ENCODE measurements around the gene RNF214. TPM values are rescaled to one million over a fixed set of nuclear protein-coding genes. Genes with fewer than 3 reads are reported as not detected.
"Not testable (repeated sequence)": the region's sequence is repeated elsewhere in the genome, so short reads cannot be mapped to it uniquely, and the experiment has no call there.

The RNF214 gene
- total and polyA plus RNA-seq, 7 experiments from 2014 or later = 9.7 to 36.0 (median 20.8) TPM

DNA sequence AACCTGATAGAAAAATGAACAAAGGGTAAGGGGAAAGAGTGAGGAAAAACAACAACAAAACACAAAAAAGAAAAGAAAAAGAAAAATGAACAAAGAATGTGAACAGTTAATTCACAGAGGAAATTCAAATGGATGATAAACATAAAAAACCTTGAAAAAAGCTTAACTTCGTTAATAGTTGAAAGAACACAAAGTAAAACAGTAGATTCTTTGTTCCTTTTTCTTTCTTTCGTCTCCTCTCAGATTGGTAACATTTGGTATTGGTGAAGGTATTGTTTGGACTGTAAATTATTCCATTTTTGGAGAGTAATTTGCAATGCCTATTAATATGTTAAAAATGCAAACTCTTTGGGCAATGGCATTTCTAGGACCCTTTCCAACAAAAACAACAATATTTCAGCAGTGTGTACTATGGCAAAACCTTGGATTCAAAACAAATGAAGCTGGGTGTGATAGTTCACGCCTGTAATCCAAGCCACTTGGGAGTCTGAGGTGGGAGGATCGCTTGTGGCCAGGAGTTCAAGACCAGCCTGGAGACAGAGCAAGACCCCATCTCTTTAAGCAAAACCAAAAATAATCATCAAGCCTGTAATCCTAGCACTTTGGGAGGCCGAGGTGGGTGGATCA is 86.9 kb downstream of the RNF214 start:
- Mint-ChIP-seq H3K27me3 (peaks cover 22 to 51% (median 23%) of the 10 kb centered on the region in 5 donors), H3K27ac (no peak overlapping the region), H3K36me3 (no peaks in the 10 kb centered on the region), H3K4me3 (no peak overlapping the region), H3K4me1 (peaks cover 0 to 12% (median 6%) of the 10 kb centered on the region in 7 donors), H3K9me3 (no peaks in the 10 kb centered on the region)
- peaks cover 0 to 7% of the 10 kb centered on the region in 2 donors for H3K27me3 ChIP-seq (ENCODE audit: control insufficient read depth in 2 of 2, insufficient read depth in 2 of 2, low read length in 2 of 2)
- ATAC-seq = no peak
- H3K4me3 ChIP-seq (ENCODE audit: low read length) = no peak overlapping the region
- peaks cover 7 to 9% of the 10 kb centered on the region in 2 donors for H3K4me1 ChIP-seq (ENCODE audit: control insufficient read depth in 2 of 2, insufficient read depth in 2 of 2, low read length in 2 of 2)
- ChIA-PET CTCF (interaction anchor here (0.7 kb wide), 1 partner anchor 14 kb away, joined by 3 read pairs; no protein-coding TSS in a partner anchor), POLR2A (no interaction called here)
- intact Hi-C loops (cut with micrococcal nuclease) = no loop called here
- no peaks in the 10 kb centered on the region for H3K36me3 ChIP-seq (ENCODE audit: control insufficient read depth in 2 of 3, insufficient read depth in 3 of 3, low read length in 3 of 3)
- DNase-seq = no peak
- H3K27ac ChIP-seq (ENCODE audit: low read depth, low read length) = no peak overlapping the region
- no peaks in the 10 kb centered on the region for H3K9me3 ChIP-seq (ENCODE audit: control insufficient read depth in 2 of 3, low read length in 3 of 3)

DNA sequence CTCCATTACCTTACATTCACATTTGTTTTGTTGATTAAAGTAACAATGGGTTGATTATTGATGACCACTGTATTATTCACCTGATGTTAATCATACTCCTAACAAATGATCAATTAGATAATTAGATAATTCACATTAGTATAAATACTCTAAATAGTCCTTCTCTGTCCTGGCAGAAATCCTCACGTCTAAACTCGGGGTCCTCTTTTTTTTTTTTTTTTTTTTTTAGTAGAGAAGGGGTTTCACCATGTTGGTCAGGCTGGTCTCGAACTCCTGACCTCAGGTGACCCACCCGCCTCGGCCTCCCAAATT is 94.7 kb downstream of the RNF214 start:
- H3K9me3 Mint-ChIP-seq; DNase-seq; H3K9me3 ChIP-seq (ENCODE audit: control insufficient read depth in 2 of 3, low read length in 3 of 3); H3K4me1 ChIP-seq (ENCODE audit: control insufficient read depth in 2 of 2, insufficient read depth in 2 of 2, low read length in 2 of 2); ATAC-seq; H3K36me3 Mint-ChIP-seq; H3K36me3 ChIP-seq (ENCODE audit: control insufficient read depth in 2 of 3, insufficient read depth in 3 of 3, low read length in 3 of 3); H3K27me3 ChIP-seq (ENCODE audit: control insufficient read depth in 2 of 2, insufficient read depth in 2 of 2, low read length in 2 of 2); H3K27me3 Mint-ChIP-seq: not testable (repeated sequence)
- Mint-ChIP-seq H3K27ac (peak overlapping the region in 2 of 9 donors; percentile 70 to 81), H3K4me3 (peak overlapping the region in 6 of 10 donors; percentile 26 to 59 (median 34)), H3K4me1 (peaks cover 0 to 19% (median 11%) of the 10 kb centered on the region in 7 donors)
- Histone ChIP-seq H3K27ac (ENCODE audit: low read depth, low read length) (peak overlapping the region; percentile 79), H3K4me3 (ENCODE audit: low read length) (peak overlapping the region; percentile 66)
- intact Hi-C loops (cut with micrococcal nuclease) = loop anchor here (1.0 to 10.0 kb wide), 10 partner anchors 11 to 660 kb away; partner anchors contain the start of genes BACE1 (in 2 of the 2), BUD13 (in 2 of the 2), PCSK7 (in 2 of the 2) and RNF214 (in 2 of the 2)
- ChIA-PET POLR2A (interaction anchor here (0.7 to 1.4 kb wide), 5 partner anchors 11 to 445 kb away, joined by 4 to 6 read pairs (median 5); partner anchors contain the start of genes PAFAH1B2 and PCSK7), CTCF (interaction anchor here (1.0 kb wide), 1 partner anchor 17 kb away, joined by 4 read pairs; no protein-coding TSS in a partner anchor)

DNA sequence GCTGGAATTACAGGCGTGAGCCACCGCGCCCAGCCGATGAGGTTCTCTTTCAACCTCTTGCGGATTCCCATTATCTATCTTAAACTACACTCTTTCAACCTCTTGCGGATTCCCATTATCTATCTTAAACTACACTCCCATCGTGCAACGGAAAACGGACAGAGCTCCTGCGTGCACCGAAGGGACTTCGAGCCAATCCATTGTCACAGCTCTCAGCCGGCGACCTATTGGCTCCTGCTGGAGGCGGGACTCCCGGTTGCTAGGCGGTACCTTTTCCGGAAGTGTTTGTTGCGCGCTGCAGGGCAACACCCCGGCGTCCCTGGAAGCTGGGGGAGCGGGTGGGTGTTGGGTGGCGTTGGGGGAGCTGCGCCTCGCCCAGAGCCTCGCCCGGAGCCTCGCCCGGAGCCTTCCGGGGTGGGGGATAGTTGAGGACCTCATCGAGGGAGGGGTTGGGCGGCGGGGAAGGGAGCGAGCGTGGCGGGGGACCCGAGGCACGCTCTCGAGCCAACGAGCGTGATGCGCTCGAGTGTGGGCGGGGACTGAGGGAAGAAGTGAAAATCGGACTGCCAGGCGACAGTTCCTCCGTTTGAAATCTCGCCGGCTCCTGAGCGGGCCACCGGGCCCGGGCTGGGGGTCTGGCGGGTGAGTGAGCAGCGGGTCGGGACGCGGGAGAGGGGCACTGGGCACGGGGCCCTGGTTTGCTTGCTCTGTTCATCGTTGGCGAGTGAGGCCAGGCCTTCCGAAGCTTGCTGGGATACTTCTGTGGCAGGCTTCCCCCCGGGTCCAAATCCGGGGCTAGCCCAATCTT is 95.3 kb downstream of the RNF214 start, which contains the start of gene CEP164:
TSS of gene CEP164 (plus strand) at position 288 of the 808 bp plus-strand sequence. CDS start 10,733 bp downstream, outside the sequence.
- Histone ChIP-seq H3K36me3 (ENCODE audit: control insufficient read depth in 2 of 3, insufficient read depth in 3 of 3, low read length in 3 of 3) (no peaks in the 10 kb centered on the region), H3K27me3 (ENCODE audit: control insufficient read depth in 2 of 2, insufficient read depth in 2 of 2, low read length in 2 of 2) (no peaks in the 10 kb centered on the region), H3K9me3 (ENCODE audit: control insufficient read depth in 2 of 3, low read length in 3 of 3) (no peaks in the 10 kb centered on the region), H3K4me3 (ENCODE audit: low read length) (peak within 1 kb of the TSS; percentile 66), H3K27ac (ENCODE audit: low read depth, low read length) (peak within 1 kb of the TSS; percentile 79), H3K4me1 (ENCODE audit: control insufficient read depth in 2 of 2, insufficient read depth in 2 of 2, low read length in 2 of 2) (peaks cover 0 to 10% of the 10 kb centered on the region in 2 donors)
- peaks cover 0 to 4% (median 0%) of the 10 kb centered on the region in 5 donors for H3K27me3 Mint-ChIP-seq
- H3K27ac Mint-ChIP-seq = peak within 1 kb of the TSS in 4 of 9 donors; percentile 11 to 81 (median 68)
- DNase-seq = peak; percentile 76 to 95 (median 93)
- H3K36me3 Mint-ChIP-seq = peaks cover 0 to 3% (median 0%) of the 10 kb centered on the region in 5 donors
- ATAC-seq = peak; percentile 96
- ChIA-PET CTCF (interaction anchor here (1.0 kb wide), 1 partner anchor 18 kb away, joined by 4 read pairs; no protein-coding TSS in a partner anchor), POLR2A (interaction anchor here (0.7 to 1.4 kb wide), 8 partner anchors 10 to 445 kb away, joined by 3 to 6 read pairs (median 4); partner anchors contain the start of genes PAFAH1B2, PCSK7 and SIDT2)
- H3K4me1 Mint-ChIP-seq = peaks cover 0 to 19% (median 14%) of the 10 kb centered on the region in 7 donors
- peak within 1 kb of the TSS in 8 of 10 donors; percentile 26 to 69 (median 44) for H3K4me3 Mint-ChIP-seq
- intact Hi-C loops (cut with micrococcal nuclease) = loop anchor here (1.0 to 10.0 kb wide), 10 partner anchors 11 to 659 kb away; partner anchors contain the start of genes BACE1 (in 2 of the 2), BUD13 (in 2 of the 2), PCSK7 (in 2 of the 2) and RNF214 (in 2 of the 2)
- no peaks in the 10 kb centered on the region for H3K9me3 Mint-ChIP-seq

DNA sequence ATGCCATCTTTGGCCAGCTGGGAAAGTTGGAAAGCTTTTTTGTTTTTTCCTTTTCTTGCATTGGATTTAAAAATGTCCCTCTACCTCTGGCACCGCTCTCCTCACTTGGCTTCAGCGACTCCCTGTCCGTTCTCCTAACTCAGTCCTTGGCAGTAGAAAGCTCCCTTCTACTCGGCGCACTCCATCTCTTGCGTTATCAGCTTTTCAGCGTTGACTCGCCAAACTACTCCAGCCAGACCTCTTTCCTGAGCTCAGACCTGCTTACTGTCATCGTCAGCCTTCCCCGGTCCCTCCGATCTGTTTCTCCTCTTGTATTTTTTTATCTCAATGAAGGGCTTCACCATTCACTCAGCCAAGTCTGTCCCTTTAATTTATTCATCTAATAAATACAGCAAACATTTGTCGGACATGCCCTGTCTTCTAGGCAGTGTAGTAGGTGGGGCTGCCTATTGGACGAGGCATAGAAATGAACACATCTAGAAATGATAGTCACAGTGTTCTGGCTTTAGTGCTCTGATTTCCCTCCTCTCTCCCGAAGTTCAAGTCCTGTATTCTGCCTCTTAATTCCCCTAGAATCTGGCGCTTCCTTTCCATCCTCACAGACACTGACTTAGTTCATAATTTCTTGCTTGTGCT is 96.0 kb downstream of the RNF214 start:
- Mint-ChIP-seq H3K4me3 (no peak overlapping the region), H3K27me3 (no peaks in the 10 kb centered on the region), H3K4me1 (peaks cover 0 to 21% (median 14%) of the 10 kb centered on the region in 7 donors), H3K27ac (no peak overlapping the region), H3K36me3 (peaks cover 0 to 3% (median 0%) of the 10 kb centered on the region in 5 donors), H3K9me3 (no peaks in the 10 kb centered on the region)
- Histone ChIP-seq H3K36me3 (ENCODE audit: control insufficient read depth in 2 of 3, insufficient read depth in 3 of 3, low read length in 3 of 3) (no peaks in the 10 kb centered on the region), H3K27ac (ENCODE audit: low read depth, low read length) (peak overlapping the region; percentile 79), H3K4me3 (ENCODE audit: low read length) (peak overlapping the region; percentile 66), H3K4me1 (ENCODE audit: control insufficient read depth in 2 of 2, insufficient read depth in 2 of 2, low read length in 2 of 2) (peaks cover 0 to 10% of the 10 kb centered on the region in 2 donors), H3K9me3 (ENCODE audit: control insufficient read depth in 2 of 3, low read length in 3 of 3) (no peaks in the 10 kb centered on the region), H3K27me3 (ENCODE audit: control insufficient read depth in 2 of 2, insufficient read depth in 2 of 2, low read length in 2 of 2) (no peaks in the 10 kb centered on the region)
- ChIA-PET CTCF (interaction anchor here (1.0 kb wide), 1 partner anchor 19 kb away, joined by 4 read pairs; no protein-coding TSS in a partner anchor), POLR2A (interaction anchor here (0.6 to 1.4 kb wide), 6 partner anchors 84 to 1419 kb away, joined by 3 to 6 read pairs (median 3); partner anchors contain the start of genes PAFAH1B2, PCSK7 and SIDT2)
- intact Hi-C loops (cut with micrococcal nuclease) = loop anchor here (5.0 to 10.0 kb wide), 3 partner anchors 154 to 556 kb away; partner anchors contain the start of genes BUD13 (in 2 of the 2), SIDT2 (in 1 of the 2) and ZPR1 (in 1 of the 2)
- peak in 1 of 9 donors; percentile 7 for DNase-seq
- peak; percentile 2 for ATAC-seq

DNA sequence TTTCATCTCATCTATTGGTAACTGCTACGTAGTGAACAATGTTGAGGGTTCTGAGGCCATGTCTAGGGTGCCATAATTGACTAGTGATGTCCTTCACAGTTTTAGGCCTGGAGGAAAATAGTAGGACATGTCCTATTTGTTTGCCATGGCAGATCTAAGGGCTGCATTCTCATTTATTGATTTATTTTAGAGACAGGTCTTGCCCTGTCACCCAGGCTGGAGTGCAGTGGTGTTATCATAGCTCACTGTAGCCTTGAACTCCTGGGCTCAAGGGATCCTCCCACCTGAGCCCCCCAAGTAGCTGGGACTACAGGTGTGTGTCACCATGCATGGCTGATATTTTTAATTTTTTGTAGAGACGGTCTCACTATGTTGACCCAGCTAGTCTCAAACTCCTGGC is 100.4 kb downstream of the RNF214 start:
- H3K4me3 ChIP-seq (ENCODE audit: low read length) = no peak overlapping the region
- POLR2A ChIA-PET = interaction anchor here (0.6 kb wide), 1 partner anchor 10 kb away, joined by 4 read pairs; no protein-coding TSS in a partner anchor
- Mint-ChIP-seq H3K36me3 (peaks cover 0 to 26% (median 4%) of the 10 kb centered on the region in 5 donors), H3K4me1 (peaks cover 5 to 23% (median 20%) of the 10 kb centered on the region in 7 donors), H3K27me3 (no peaks in the 10 kb centered on the region), H3K9me3 (no peaks in the 10 kb centered on the region), H3K4me3 (no peak overlapping the region), H3K27ac (no peak overlapping the region)
- DNase-seq (no peak), ATAC-seq (no peak)
- H3K36me3 ChIP-seq (ENCODE audit: control insufficient read depth in 2 of 3, insufficient read depth in 3 of 3, low read length in 3 of 3) = peaks cover 0 to 22% (median 0%) of the 10 kb centered on the region in 3 experiments
- intact Hi-C loops (cut with micrococcal nuclease) = no loop called here
- no peaks in the 10 kb centered on the region for H3K27me3 ChIP-seq (ENCODE audit: control insufficient read depth in 2 of 2, insufficient read depth in 2 of 2, low read length in 2 of 2)
- peaks cover 0 to 10% of the 10 kb centered on the region in 2 donors for H3K4me1 ChIP-seq (ENCODE audit: control insufficient read depth in 2 of 2, insufficient read depth in 2 of 2, low read length in 2 of 2)
- no peak overlapping the region for H3K27ac ChIP-seq (ENCODE audit: low read depth, low read length)
- CTCF ChIA-PET = interaction anchor here (1.7 kb wide), 1 partner anchor 10 kb away, joined by 6 read pairs; no protein-coding TSS in a partner anchor
- no peaks in the 10 kb centered on the region for H3K9me3 ChIP-seq (ENCODE audit: control insufficient read depth in 2 of 3, low read length in 3 of 3)
